MCF 10A (cell line): ENCODE measurements around the gene PTPRG. TPM values are rescaled to one million over a fixed set of nuclear protein-coding genes. Genes with fewer than 3 reads are reported as not detected.

ENCODE experiments used
- BruUV-seq: library from RNA; stranded (reverse); fragments of 400-500 nt; replicated peaks from 2 replicates; lab custom pipeline; 2021; lab: Mats Ljungman, UMichigan
- CTCF ChIA-PET: fragments of 300-600 bp; sonication (Branson Sonifier 250); formaldehyde crosslinking; extraction: SDS; loops from one replicate; lab custom pipeline; 2021; ENCODE audit warnings: antibody characterized with exemption, inconsistent platforms; lab: Yijun Ruan, JAX
- POLR2A ChIA-PET: fragments of 300-600, 350-650 bp; sonication (Branson Sonifier 250); formaldehyde crosslinking; extraction: SDS; loops from one replicate; lab custom pipeline; 2020; ENCODE audit warnings: antibody characterized with exemption, inconsistent platforms; lab: Yijun Ruan, JAX
- DNase-seq: peaks from one replicate; pipeline ENCODE4 v3.0.0-alpha.2; 2018; ENCODE audit not compliant: unreplicated experiment
- H3K27ac Mint-ChIP-seq: one replicate; pipeline ENCODE4 v1.8.0; 2022; ENCODE audit warnings: mild to moderate bottlenecking, low read depth, mixed read lengths; ENCODE audit not compliant: unreplicated experiment
- H3K27me3 Mint-ChIP-seq: one replicate; pipeline ENCODE4 v1.8.0; 2022; ENCODE audit warnings: mixed read lengths; ENCODE audit not compliant: insufficient read depth, unreplicated experiment
- H3K36me3 Mint-ChIP-seq: one replicate; pipeline ENCODE4 v1.8.0; 2022; ENCODE audit warnings: mild to moderate bottlenecking, moderate library complexity, mixed read lengths; ENCODE audit not compliant: insufficient read depth, unreplicated experiment
- H3K4me1 Mint-ChIP-seq: one replicate; pipeline ENCODE4 v1.8.0; 2022; ENCODE audit warnings: mixed read lengths; ENCODE audit not compliant: insufficient read depth, unreplicated experiment
- H3K4me3 Mint-ChIP-seq: one replicate; pipeline ENCODE4 v1.8.0; 2022; ENCODE audit warnings: mild to moderate bottlenecking, moderate library complexity, mixed read lengths; ENCODE audit not compliant: unreplicated experiment
- H3K9me3 Mint-ChIP-seq: one replicate; pipeline ENCODE4 v1.8.0; 2022; ENCODE audit warnings: mixed read lengths; ENCODE audit not compliant: unreplicated experiment
- intact Hi-C: fragments of 100-400 bp; cut with micrococcal nuclease; formaldehyde crosslinking; loops from 2 replicates; pipeline ENCODE4 v1.14.1; 2022
- total RNA-seq: library from RNA; stranded (reverse); gene quantifications from 2 replicates; pipeline ENCODE4 v1.2.3, GENCODE V29; 2022
- TF ChIP-seq, protein P1 (sequence below): fragments of 200-600 bp; IDR thresholded peaks from one replicate; pipeline ENCODE4 v1.8.0; 2022; ENCODE audit warnings: antibody characterized with exemption, mild to moderate bottlenecking; ENCODE audit not compliant: unreplicated experiment

PTPRG gene
- total RNA-seq, 1 experiment from 2014 or later = 54.5 TPM

- peaks cover 28% of the 10 kb centered on the region for H3K4me1 Mint-ChIP-seq
- DNase-seq = no peak
- TF ChIP-seq, protein P1, sequence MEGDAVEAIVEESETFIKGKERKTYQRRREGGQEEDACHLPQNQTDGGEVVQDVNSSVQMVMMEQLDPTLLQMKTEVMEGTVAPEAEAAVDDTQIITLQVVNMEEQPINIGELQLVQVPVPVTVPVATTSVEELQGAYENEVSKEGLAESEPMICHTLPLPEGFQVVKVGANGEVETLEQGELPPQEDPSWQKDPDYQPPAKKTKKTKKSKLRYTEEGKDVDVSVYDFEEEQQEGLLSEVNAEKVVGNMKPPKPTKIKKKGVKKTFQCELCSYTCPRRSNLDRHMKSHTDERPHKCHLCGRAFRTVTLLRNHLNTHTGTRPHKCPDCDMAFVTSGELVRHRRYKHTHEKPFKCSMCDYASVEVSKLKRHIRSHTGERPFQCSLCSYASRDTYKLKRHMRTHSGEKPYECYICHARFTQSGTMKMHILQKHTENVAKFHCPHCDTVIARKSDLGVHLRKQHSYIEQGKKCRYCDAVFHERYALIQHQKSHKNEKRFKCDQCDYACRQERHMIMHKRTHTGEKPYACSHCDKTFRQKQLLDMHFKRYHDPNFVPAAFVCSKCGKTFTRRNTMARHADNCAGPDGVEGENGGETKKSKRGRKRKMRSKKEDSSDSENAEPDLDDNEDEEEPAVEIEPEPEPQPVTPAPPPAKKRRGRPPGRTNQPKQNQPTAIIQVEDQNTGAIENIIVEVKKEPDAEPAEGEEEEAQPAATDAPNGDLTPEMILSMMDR = no peak
- no peak overlapping the region for H3K4me3 Mint-ChIP-seq
- intact Hi-C loops = no loop called here
- H3K27ac Mint-ChIP-seq = no peak overlapping the region
- no peaks in the 10 kb centered on the region for H3K27me3 Mint-ChIP-seq
- CTCF ChIA-PET = interaction anchor here (1.3 kb wide), 1 partner anchor 10 kb away, joined by 3 read pairs; no protein-coding TSS in a partner anchor
- POLR2A ChIA-PET = interaction anchor here (0.7 kb wide), 1 partner anchor 9 kb away, joined by 4 read pairs; no protein-coding TSS in a partner anchor
- peaks cover 16% of the 10 kb centered on the region for H3K36me3 Mint-ChIP-seq
- BruUV-seq = no TSS peak
- no peaks in the 10 kb centered on the region for H3K9me3 Mint-ChIP-seq
Measured at GRCh38 chr3:61761694-61762430, 200.5 kb downstream of the PTPRG start.

DNA sequence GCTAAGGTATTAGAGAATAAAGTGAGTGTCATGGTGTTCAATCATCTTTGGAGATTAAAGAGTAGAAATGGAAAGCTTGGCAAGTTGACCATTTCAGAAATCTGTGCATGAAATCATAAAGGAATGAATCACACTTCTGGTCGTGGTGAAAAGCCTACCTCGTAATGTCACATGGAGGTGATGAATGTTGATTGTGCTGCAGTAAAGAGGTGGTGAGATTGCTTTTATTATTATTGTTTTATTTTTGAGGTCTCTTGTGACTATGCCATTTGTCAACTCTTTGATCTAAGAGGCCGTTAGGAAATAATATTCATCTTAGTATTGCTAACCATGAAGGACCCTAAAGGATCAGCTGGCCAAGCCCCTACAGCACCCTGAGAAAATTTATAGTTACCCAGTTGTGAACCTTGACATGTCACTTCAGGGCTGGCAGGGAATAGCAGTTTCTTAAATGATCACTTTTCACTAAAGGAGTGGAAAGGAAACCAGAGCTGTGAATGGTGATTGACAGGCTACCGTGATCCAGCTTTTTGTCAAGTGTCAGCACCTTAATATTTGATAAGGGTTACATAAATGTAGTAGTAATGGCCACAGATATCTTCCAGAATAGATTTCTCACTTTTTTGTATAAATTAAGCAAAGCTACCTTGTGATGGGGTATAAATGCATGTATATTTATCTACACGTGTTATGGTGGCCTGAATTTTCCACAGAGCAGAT lies 203.9 kb downstream of the PTPRG start:
- BruUV-seq = no TSS peak
- Mint-ChIP-seq H3K36me3 (peaks cover 16% of the 10 kb centered on the region), H3K4me1 (peaks cover 42% of the 10 kb centered on the region), H3K27me3 (no peaks in the 10 kb centered on the region), H3K4me3 (no peak overlapping the region), H3K27ac (no peak overlapping the region), H3K9me3 (no peaks in the 10 kb centered on the region)
- POLR2A ChIA-PET = no interaction called here
- TF ChIP-seq, protein P1 = no peak
- peak; percentile 30 for DNase-seq
- intact Hi-C loops = no loop called here
- CTCF ChIA-PET = interaction anchor here (0.6 to 0.7 kb wide), 2 partner anchors 16 to 115 kb away, joined by 3 read pairs; no protein-coding TSS in a partner anchor

DNA sequence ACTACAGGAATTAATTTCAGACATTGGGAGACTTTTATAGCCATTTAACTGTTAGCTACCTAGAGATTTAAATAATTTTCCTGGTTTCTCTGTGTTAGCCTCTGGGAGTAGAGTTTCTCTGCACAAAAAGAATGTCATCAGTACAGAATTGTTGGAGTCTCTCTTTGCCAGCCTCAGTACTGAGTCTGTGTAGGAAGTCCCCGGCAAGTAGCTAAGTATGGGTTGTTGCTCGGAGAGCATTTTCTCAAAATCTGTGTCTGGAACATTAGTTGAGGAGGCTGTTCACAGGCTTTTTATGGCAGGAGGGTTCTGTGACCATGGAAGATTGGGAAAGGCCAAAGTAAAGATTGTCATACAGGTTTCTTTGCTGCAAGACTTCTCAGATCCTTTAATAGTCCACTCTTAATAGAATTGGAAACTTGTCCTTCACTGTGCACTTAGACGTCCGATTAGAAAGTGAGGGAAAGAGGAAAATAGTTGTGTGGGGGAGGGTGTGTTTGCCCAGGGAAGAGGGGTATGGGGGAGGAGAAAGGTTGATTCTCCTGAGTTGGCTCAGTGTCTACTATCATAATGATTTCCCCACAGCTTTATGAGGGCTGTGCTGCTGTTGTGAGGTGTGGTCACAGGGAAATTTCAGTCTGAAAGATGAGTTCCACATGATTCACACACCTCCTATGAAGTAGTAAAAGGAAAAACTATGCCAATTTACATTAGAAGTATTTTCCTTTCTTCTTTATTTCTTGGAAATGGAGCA lies 207.1 kb downstream of the PTPRG start:
- Mint-ChIP-seq H3K27ac (peak overlapping the region; percentile 80), H3K36me3 (peaks cover 13% of the 10 kb centered on the region), H3K4me1 (peaks cover 59% of the 10 kb centered on the region), H3K27me3 (no peaks in the 10 kb centered on the region), H3K4me3 (peak overlapping the region; percentile 39), H3K9me3 (no peaks in the 10 kb centered on the region)
- ChIA-PET POLR2A (interaction anchor here (0.5 to 1.2 kb wide), 5 partner anchors 14 to 383 kb away, joined by 3 to 4 read pairs (median 3); no protein-coding TSS in a partner anchor), CTCF (interaction anchor here (0.7 to 0.9 kb wide), 3 partner anchors 14 to 204 kb away, joined by 3 to 4 read pairs (median 3); no protein-coding TSS in a partner anchor)
- TF ChIP-seq, protein P1 = no peak
- no TSS peak for BruUV-seq
- intact Hi-C loops = no loop called here
- peak; percentile 65 for DNase-seq
